AG04450 (cell line): ENCODE data around the gene TTC3. TPM values are rescaled to one million over a fixed set of nuclear protein-coding genes. Genes with fewer than 3 reads are reported as not detected.
A peak's percentile ranks its signal among the peaks of the same experiment; 100 is the strongest.

Source experiments
- CTCF ChIA-PET: fragments of 300-600, 350-600 bp; formaldehyde crosslinking; extraction: SDS; loops from one replicate; lab custom pipeline; 2022; ENCODE audit warnings: antibody characterized with exemption, inconsistent platforms; lab: Charles Lee
- POLR2A ChIA-PET: fragments of 350-600 bp; formaldehyde crosslinking; extraction: SDS; loops from one replicate; lab custom pipeline; 2021; ENCODE audit warnings: antibody characterized with exemption, inconsistent platforms; lab: Yijun Ruan, JAX
- DNase-seq: peaks from one replicate; pipeline ENCODE4 v3.0.0-alpha.2; 2011; ENCODE audit warnings: low read depth, low spot score
- H3K27ac ChIP-seq: one replicate; pipeline ENCODE4 v1.5.1; 2012; ENCODE audit warnings: low read depth, low read length, control low read depth
- H3K27me3 ChIP-seq: one replicate; pipeline ENCODE4 v1.6.0; 2012; ENCODE audit warnings: low read length; ENCODE audit not compliant: control insufficient read depth, insufficient read depth
- H3K4me3 ChIP-seq: 2 replicates; pipeline ENCODE4 v1.5.1; 2011; ENCODE audit warnings: mild to moderate bottlenecking, low read depth, low read length, control low read depth
- H3K9me3 ChIP-seq: 2 replicates; pipeline ENCODE4 v1.5.1; 2012; ENCODE audit warnings: low read length; ENCODE audit not compliant: control insufficient read depth, insufficient read depth
- polyA plus RNA-seq: library from polyadenylated mRNA; depleted of rRNA; stranded (reverse); fragments of >200 nt; gene quantifications from 2 replicates; pipeline ENCODE4 v1.2.3, GENCODE V29; 2011
- TF ChIP-seq, protein P1 (sequence below): IDR thresholded peaks from 2 replicates; pipeline ENCODE4 v1.5.1; 2011; ENCODE audit warnings: low read depth, low read length, control low read depth, inconsistent platforms

The TTC3 gene
- polyA plus RNA-seq, 1 experiment = 224 TPM

DNA sequence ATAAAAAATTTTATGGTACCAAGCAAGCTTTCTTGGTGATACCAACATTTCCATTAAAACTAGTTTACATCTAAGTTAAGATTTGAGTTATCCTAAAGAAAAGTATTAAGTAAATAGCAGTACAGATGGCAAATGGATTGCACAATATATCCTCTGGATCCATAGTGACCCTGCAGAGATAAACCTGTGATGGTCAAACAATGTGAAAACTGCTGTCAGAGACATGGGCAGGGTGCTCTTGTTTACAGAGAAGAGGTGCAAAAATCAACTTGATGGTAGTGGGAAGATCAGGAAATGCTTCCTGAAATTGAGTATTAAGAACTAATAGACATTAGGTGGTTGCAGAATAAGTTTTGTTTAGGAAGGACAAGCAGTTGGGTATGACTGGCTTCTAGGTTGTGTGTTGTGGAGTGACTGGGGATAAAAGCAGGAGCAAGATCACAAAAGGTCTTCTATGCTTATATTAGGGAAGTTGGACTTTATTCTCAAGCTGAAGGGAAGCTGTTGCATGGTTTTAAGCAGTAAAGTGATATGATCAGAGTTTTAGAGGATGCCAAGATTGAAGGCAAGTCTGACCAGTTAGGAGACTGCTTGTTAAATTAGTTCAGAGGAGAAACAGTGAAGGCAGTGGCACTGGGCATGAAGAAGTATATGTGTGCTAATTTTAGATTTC lies 9.9 kb downstream of the TTC3 start:
- H3K27me3 ChIP-seq = no peaks in the 10 kb centered on the region
- H3K27ac ChIP-seq = no peak overlapping the region
- TF ChIP-seq, protein P1, sequence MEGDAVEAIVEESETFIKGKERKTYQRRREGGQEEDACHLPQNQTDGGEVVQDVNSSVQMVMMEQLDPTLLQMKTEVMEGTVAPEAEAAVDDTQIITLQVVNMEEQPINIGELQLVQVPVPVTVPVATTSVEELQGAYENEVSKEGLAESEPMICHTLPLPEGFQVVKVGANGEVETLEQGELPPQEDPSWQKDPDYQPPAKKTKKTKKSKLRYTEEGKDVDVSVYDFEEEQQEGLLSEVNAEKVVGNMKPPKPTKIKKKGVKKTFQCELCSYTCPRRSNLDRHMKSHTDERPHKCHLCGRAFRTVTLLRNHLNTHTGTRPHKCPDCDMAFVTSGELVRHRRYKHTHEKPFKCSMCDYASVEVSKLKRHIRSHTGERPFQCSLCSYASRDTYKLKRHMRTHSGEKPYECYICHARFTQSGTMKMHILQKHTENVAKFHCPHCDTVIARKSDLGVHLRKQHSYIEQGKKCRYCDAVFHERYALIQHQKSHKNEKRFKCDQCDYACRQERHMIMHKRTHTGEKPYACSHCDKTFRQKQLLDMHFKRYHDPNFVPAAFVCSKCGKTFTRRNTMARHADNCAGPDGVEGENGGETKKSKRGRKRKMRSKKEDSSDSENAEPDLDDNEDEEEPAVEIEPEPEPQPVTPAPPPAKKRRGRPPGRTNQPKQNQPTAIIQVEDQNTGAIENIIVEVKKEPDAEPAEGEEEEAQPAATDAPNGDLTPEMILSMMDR = no peak
- no peak overlapping the region for H3K4me3 ChIP-seq
- ChIA-PET CTCF (interaction anchor here (1.0 kb wide), 1 partner anchor 106 kb away, joined by 4 read pairs; no protein-coding TSS in a partner anchor), POLR2A (no interaction called here)
- H3K9me3 ChIP-seq = no peaks in the 10 kb centered on the region
- DNase-seq = no peak

DNA sequence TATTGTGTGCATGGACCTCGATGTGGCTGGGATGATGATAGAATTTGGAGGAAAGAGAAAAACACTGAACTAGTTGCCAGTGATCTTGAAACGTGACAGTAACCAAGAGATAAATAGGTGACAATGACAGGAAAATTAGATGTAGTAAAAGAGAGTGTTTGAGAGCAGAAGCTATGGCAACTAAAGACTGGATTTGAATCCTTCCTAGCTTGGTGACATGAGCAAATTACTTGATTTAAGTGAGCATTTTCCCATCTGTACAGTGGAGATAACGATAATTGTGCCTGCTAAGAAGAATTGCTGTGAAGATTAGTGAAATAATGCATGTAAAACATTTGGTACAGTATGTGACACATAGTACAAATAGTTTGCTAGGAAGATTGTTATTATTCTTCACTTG lies 12.7 kb downstream of the TTC3 start:
- CTCF ChIA-PET = interaction anchor here (1.3 to 1.5 kb wide), 2 partner anchors 19 to 72 kb away, joined by 3 read pairs; no protein-coding TSS in a partner anchor
- Histone ChIP-seq H3K27me3 (no peaks in the 10 kb centered on the region), H3K9me3 (no peaks in the 10 kb centered on the region), H3K27ac (no peak overlapping the region), H3K4me3 (no peak overlapping the region)
- TF ChIP-seq, protein P1 = no peak
- no peak for DNase-seq
- POLR2A ChIA-PET = interaction anchor here (1.0 kb wide), 1 partner anchor 13 kb away, joined by 3 read pairs; no protein-coding TSS in a partner anchor

DNA sequence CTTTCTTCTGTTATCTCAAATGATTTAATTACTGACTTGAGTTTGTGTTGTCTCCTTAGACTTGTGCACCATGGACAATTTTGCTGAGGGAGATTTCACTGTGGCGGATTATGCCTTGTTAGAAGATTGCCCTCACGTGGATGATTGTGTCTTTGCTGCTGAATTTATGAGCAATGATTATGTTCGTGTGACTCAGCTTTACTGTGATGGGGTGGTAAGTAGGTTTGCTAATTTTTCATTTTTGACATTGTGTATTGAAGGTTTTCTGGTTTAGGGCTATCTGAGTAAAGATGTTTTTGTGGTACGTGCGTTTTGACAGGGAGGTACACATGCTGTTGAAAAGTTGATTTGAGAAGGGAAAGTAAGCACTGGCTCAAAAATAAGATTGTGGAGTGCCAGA lies 14.1 kb downstream of the TTC3 start:
- no peak for DNase-seq
- TF ChIP-seq, protein P1 = peak; percentile 66
- Histone ChIP-seq H3K4me3 (no peak overlapping the region), H3K9me3 (no peaks in the 10 kb centered on the region), H3K27ac (no peak overlapping the region), H3K27me3 (no peaks in the 10 kb centered on the region)
- CTCF ChIA-PET = interaction anchor here (0.6 to 1.5 kb wide), 7 partner anchors 20 to 216 kb away, joined by 3 to 7 read pairs (median 3); no protein-coding TSS in a partner anchor
- POLR2A ChIA-PET = interaction anchor here (0.7 kb wide), 1 partner anchor 78 kb away, joined by 3 read pairs; no protein-coding TSS in a partner anchor

DNA sequence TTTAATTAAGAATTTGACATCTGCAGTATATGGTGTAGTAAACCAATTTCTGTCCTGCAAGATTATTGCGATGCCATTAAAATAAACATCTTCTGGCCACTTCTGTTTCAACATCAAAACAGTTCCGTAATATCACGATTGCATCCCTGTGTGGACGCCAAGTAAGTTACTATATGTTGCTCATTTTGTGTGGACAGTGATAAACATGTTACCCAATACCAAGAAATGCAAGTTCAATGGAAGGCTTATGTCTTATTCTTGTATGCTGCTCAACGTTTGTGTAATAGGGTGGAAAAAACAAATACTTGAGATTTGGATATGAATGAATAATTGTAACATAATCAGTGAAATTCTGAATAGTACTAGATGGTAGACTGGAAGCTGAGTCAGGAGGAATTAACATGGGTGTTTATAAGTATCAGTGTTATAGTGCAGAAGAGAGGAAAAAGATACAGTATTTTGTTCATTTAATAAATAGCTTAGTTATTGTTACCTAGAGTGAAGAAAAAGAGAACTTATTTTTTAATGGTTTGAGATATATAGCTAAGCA lies 15.2 kb downstream of the TTC3 start:
- Histone ChIP-seq H3K27me3 (no peaks in the 10 kb centered on the region), H3K9me3 (no peaks in the 10 kb centered on the region), H3K27ac (no peak overlapping the region), H3K4me3 (no peak overlapping the region)
- ChIA-PET POLR2A (no interaction called here), CTCF (interaction anchor here (1.0 kb wide), 1 partner anchor 111 kb away, joined by 4 read pairs; no protein-coding TSS in a partner anchor)
- TF ChIP-seq, protein P1 = no peak
- DNase-seq = no peak

DNA sequence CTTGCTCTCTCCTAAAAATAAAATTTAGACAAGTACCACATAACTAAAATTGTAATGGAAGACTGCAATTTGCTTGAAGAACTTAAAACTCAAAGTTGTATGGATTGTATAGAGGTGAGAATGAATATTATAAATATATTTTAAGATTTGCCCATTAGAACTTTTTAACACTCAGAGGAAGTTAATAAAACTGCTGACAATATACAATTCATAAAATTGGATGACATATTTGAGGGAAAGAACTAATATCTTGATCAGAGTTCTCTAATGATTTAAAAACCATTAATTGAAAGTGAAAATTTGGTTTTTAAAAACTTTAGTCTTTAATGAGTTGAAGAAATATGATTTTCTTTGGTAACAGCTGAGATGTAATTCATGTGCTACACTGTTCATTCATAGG lies 20.9 kb downstream of the TTC3 start:
- TF ChIP-seq, protein P1 = no peak
- no peaks in the 10 kb centered on the region for H3K27me3 ChIP-seq

More for the DNA sequence above, 20.9 kb downstream of the TTC3 start:
- no peak for DNase-seq
- Histone ChIP-seq H3K4me3 (no peak overlapping the region), H3K9me3 (no peaks in the 10 kb centered on the region), H3K27ac (no peak overlapping the region)
- CTCF ChIA-PET = no interaction called here
- POLR2A ChIA-PET = no interaction called here
